Activated gamma-delta T cell treated with anti-CD3 and anti-CD28 coated beads, Interleukin-2, amount 50 U/mL, for 16 hours (primary cell): Measurements from ENCODE around the gene SGK1.
"Not testable (repeated sequence)": the region's sequence is repeated elsewhere in the genome, so short reads cannot be mapped to it uniquely, and the experiment has no call there.

ENCODE experiments used
- DNase-seq: peaks from one replicate; pipeline ENCODE4 v3.0.0-alpha.2; 2020; ENCODE audit warnings: low read depth

SGK1 gene

GRCh38 chr6:134223796-134224420, 94.0 kb downstream of the SGK1 start:
- no peak for DNase-seq

GRCh38 chr6:134221250-134221649, 96.7 kb downstream of the SGK1 start:
- no peak for DNase-seq

- no peak for DNase-seq
Measured at GRCh38 chr6:134217798-134218140, 100.1 kb downstream of the SGK1 start.

- no peak for DNase-seq
Measured at GRCh38 chr6:134217105-134217797, 100.7 kb downstream of the SGK1 start.

GRCh38 chr6:134216301-134217010, 101.5 kb downstream of the SGK1 start:
- no peak for DNase-seq

- not testable (repeated sequence) for DNase-seq
Measured at GRCh38 chr6:134213410-134213809, 104.5 kb downstream of the SGK1 start.

- DNase-seq, result no peak
Measured at GRCh38 chr6:134211297-134211696, 106.6 kb downstream of the SGK1 start.

- no peak for DNase-seq
Measured at GRCh38 chr6:134207421-134207820, 110.5 kb downstream of the SGK1 start.

- DNase-seq, result no peak
Measured at GRCh38 chr6:134205366-134205765, 112.5 kb downstream of the SGK1 start.

GRCh38 chr6:134204759-134205158, 113.2 kb downstream of the SGK1 start:
- not testable (repeated sequence) for DNase-seq

- no peak for DNase-seq
Measured at GRCh38 chr6:134204031-134204430, 113.9 kb downstream of the SGK1 start.

- no peak for DNase-seq
Measured at GRCh38 chr6:134201716-134202115, 116.2 kb downstream of the SGK1 start.

- no peak for DNase-seq
Measured at GRCh38 chr6:134199848-134200606, 117.9 kb downstream of the SGK1 start.

GRCh38 chr6:134198093-134198492, 119.8 kb downstream of the SGK1 start:
- DNase-seq, result no peak

- DNase-seq, result not testable (repeated sequence)
Measured at GRCh38 chr6:134197685-134198084, 120.2 kb downstream of the SGK1 start.

- no peak for DNase-seq
Measured at GRCh38 chr6:134196568-134197193, 121.2 kb downstream of the SGK1 start.

GRCh38 chr6:134195985-134196384, 121.9 kb downstream of the SGK1 start:
- no peak for DNase-seq

- DNase-seq, result no peak
Measured at GRCh38 chr6:134195164-134195906, 122.6 kb downstream of the SGK1 start.

GRCh38 chr6:134193536-134194498, 124.1 kb downstream of the SGK1 start:
- no peak for DNase-seq

- not testable (repeated sequence) for DNase-seq
Measured at GRCh38 chr6:134192609-134193008, 125.3 kb downstream of the SGK1 start.
